OCI-LY7 (cell line): ENCODE data around the gene ZNF516. TPM values are rescaled to one million over a fixed set of nuclear protein-coding genes. Genes with fewer than 3 reads are reported as not detected.
A peak's percentile ranks its signal among the peaks of the same experiment; 100 is the strongest.

Experiments used
- BruUV-seq: library from RNA; stranded (reverse); fragments of 400-500 nt; replicated peaks from 2 replicates; lab custom pipeline; 2021; lab: Mats Ljungman, UMichigan
- CTCF ChIA-PET: fragments of 300-600 bp; sonication (Branson Sonifier 250); formaldehyde crosslinking; loops from one replicate; lab custom pipeline; 2022; ENCODE audit warnings: antibody characterized with exemption; ENCODE audit not compliant: unreplicated experiment; lab: Charles Lee
- POLR2A ChIA-PET: fragments of 300-600 bp; sonication (Branson Sonifier 250); formaldehyde crosslinking; loops from one replicate; lab custom pipeline; 2022; ENCODE audit warnings: antibody characterized with exemption; lab: Charles Lee
- DNase-seq: peaks from one replicate; pipeline ENCODE4 v3.0.0-alpha.2; 2015; ENCODE audit warnings: low spot score
- H2AFZ ChIP-seq: fragments of 200-600 bp; sonication (generic), shearing (Covaris generic); 2 replicates; pipeline ENCODE4 v1.6.1; 2014; ENCODE audit warnings: mild to moderate bottlenecking, antibody characterized with exemption, low read length, moderate library complexity
- H3K27ac ChIP-seq: fragments of 200-600 bp; sonication (generic); 2 replicates; pipeline ENCODE4 v1.5.1; 2014; ENCODE audit warnings: mixed run types, low read depth, mild to moderate bottlenecking, moderate library complexity, low read length, inconsistent platforms; ENCODE audit not compliant: poor library complexity, severe bottlenecking
- H3K36me3 ChIP-seq: fragments of 200-600 bp; sonication (generic); 2 replicates; pipeline ENCODE4 v1.6.1; 2014; ENCODE audit warnings: mild to moderate bottlenecking, antibody characterized with exemption, low read length, moderate library complexity, mixed read lengths; ENCODE audit not compliant: insufficient read depth
- H3K4me1 ChIP-seq: fragments of 200-600 bp; sonication (generic); 2 replicates; pipeline ENCODE4 v1.5.1; 2014; ENCODE audit warnings: mild to moderate bottlenecking, low read length; ENCODE audit not compliant: insufficient read depth, poor library complexity, severe bottlenecking
- H3K4me2 ChIP-seq: fragments of 200-600 bp; sonication (generic); 2 replicates; pipeline ENCODE4 v1.6.1; 2014; ENCODE audit warnings: mild to moderate bottlenecking, low read length
- H3K4me3 ChIP-seq: fragments of 200-600 bp; sonication (generic); 2 replicates; pipeline ENCODE4 v1.5.1; 2014; ENCODE audit warnings: mild to moderate bottlenecking, low read depth, low read length; ENCODE audit not compliant: poor library complexity, severe bottlenecking
- H3K79me2 ChIP-seq: fragments of 200-600 bp; sonication (generic); 2 replicates; pipeline ENCODE4 v1.6.1; 2016; ENCODE audit warnings: low read depth, mild to moderate bottlenecking, low read length, moderate library complexity, mixed read lengths; ENCODE audit not compliant: insufficient read depth
- H3K9me2 ChIP-seq: fragments of 200-600 bp; sonication (generic); 2 replicates; pipeline ENCODE4 v1.6.1; 2016; ENCODE audit warnings: mild to moderate bottlenecking, low read length, mixed read lengths; ENCODE audit not compliant: insufficient read depth
- H3K9me3 ChIP-seq: fragments of 200-600 bp; sonication (generic); 2 replicates; pipeline ENCODE4 v1.6.1; 2014; ENCODE audit warnings: mild to moderate bottlenecking, mixed run types, low read length, mixed read lengths
- H4K20me1 ChIP-seq: fragments of 200-600 bp; sonication (generic); 2 replicates; pipeline ENCODE4 v1.6.1; 2014; ENCODE audit warnings: mild to moderate bottlenecking, antibody characterized with exemption, low read length, moderate library complexity, mixed read lengths; ENCODE audit not compliant: insufficient read depth
- CTCF ChIP-seq: fragments of 200-600 bp; sonication (generic); conservative IDR thresholded peaks from 2 replicates; pipeline ENCODE4 v1.5.1; 2014; ENCODE audit warnings: mild to moderate bottlenecking, antibody characterized with exemption, low read length, moderate library complexity, mixed read lengths
- EZH2phosphoT487 ChIP-seq: fragments of 200-600 bp; sonication (generic); IDR thresholded peaks from 2 replicates; pipeline ENCODE4 v1.6.1; 2018; ENCODE audit warnings: low read depth, borderline replicate concordance, mild to moderate bottlenecking, mixed run types, antibody characterized with exemption, low read length, moderate library complexity, mixed read lengths
- intact Hi-C: fragments of 100-400 bp; cut with micrococcal nuclease; formaldehyde crosslinking; loops from one replicate; pipeline ENCODE4 v1.10.0; 2022; ENCODE audit not compliant: unreplicated experiment
- total RNA-seq, 2 experiments: library from RNA; depleted of rRNA in 1 of 2; stranded (reverse); fragments of >200 nt in 1 of 2; shearing (Covaris generic) in 1 of 2; gene quantifications; 2 replicates each; pipeline ENCODE4 v1.2.3, GENCODE V29; 2014 to 2022

The ZNF516 gene
- total RNA-seq, 2 experiments from 2014 or later = 16.2 to 32.3 TPM

GRCh38 chr18:76426737-76427305 is 68.2 kb downstream of the ZNF516 start:
- Histone ChIP-seq H3K79me2 (peaks cover 55% of the 10 kb centered on the region), H3K9me2 (no peaks in the 10 kb centered on the region), H3K27ac (no peak overlapping the region), H4K20me1 (no peaks in the 10 kb centered on the region), H3K4me2 (no peak overlapping the region), H3K4me3 (no peak overlapping the region), H3K36me3 (peaks cover 18% of the 10 kb centered on the region), H2AFZ (no peak overlapping the region), H3K9me3 (no peaks in the 10 kb centered on the region), H3K4me1 (peaks cover 9% of the 10 kb centered on the region)
- CTCF ChIA-PET = no interaction called here
- intact Hi-C loops = no loop called here
- POLR2A ChIA-PET = no interaction called here
- no TSS peak for BruUV-seq
- no peak for TF ChIP-seq EZH2phosphoT487
- peak; percentile 70 for TF ChIP-seq CTCF
- DNase-seq = no peak

- TF ChIP-seq CTCF = no peak
- no peak for TF ChIP-seq EZH2phosphoT487
- ChIA-PET POLR2A (interaction anchor here (0.9 kb wide), 1 partner anchor 16 kb away, joined by 3 read pairs; no protein-coding TSS in a partner anchor), CTCF (no interaction called here)
- Histone ChIP-seq H3K4me1 (peaks cover 9% of the 10 kb centered on the region), H3K36me3 (peaks cover 7% of the 10 kb centered on the region), H3K9me2 (no peaks in the 10 kb centered on the region), H3K9me3 (no peaks in the 10 kb centered on the region), H3K4me3 (no peak overlapping the region), H4K20me1 (no peaks in the 10 kb centered on the region), H3K27ac (no peak overlapping the region), H3K79me2 (peaks cover 47% of the 10 kb centered on the region), H2AFZ (no peak overlapping the region), H3K4me2 (no peak overlapping the region)
- intact Hi-C loops = no loop called here
- BruUV-seq = TSS peak; percentile 13
- DNase-seq = no peak
Measured at GRCh38 chr18:76425146-76426131, 69.6 kb downstream of the ZNF516 start.
